Measurements from ENCODE around the gene RNF38.

DNA sequence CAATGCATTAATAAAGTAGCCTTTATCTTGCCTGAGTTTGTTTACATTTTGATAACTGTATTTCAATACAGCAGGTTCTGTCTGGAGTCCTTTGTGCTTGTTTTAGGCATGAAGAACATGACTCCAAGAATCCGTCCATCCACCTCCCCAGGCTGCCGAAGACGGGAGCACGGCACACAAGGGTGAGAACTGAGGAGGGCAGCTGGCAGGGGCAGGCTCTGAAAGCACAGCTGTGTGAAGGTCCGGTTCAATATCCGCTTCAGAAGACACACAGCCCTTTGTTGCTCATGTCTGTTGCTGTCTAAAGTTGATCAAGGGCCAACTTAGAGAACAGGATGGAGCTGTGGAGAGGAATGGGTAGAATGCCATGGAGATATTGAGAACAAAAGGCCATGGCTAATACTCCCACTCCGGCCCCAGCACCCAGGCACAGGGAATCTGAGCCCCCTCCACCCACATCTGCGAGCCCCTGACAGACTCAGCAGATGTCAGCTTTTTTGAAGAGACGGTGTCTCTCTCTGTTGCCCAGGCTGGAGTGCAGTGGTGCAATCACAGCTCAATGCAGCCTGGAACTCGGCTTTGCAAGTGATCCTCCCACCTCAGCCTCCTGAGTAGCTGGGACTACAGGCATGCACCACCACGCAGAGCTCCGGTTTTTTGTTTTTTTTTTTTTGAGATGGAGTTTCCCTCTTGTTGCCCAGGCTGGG, 83.3 kb downstream of the RNF38 start:
- TF ChIP-seq ZNF610 (tag by site-specific recombination; IDR thresholded peaks at IDR 0.05; ENCODE audit: borderline replicate concordance) = no peak
- TF ChIP-seq, protein P1, sequence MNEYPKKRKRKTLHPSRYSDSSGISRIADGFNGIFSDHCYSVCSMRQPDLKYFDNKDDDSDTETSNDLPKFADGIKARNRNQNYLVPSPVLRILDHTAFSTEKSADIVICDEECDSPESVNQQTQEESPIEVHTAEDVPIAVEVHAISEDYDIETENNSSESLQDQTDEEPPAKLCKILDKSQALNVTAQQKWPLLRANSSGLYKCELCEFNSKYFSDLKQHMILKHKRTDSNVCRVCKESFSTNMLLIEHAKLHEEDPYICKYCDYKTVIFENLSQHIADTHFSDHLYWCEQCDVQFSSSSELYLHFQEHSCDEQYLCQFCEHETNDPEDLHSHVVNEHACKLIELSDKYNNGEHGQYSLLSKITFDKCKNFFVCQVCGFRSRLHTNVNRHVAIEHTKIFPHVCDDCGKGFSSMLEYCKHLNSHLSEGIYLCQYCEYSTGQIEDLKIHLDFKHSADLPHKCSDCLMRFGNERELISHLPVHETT (tag by site-specific recombination; IDR thresholded peaks at IDR 0.05) = no peak
- TF ChIP-seq, protein P2, sequence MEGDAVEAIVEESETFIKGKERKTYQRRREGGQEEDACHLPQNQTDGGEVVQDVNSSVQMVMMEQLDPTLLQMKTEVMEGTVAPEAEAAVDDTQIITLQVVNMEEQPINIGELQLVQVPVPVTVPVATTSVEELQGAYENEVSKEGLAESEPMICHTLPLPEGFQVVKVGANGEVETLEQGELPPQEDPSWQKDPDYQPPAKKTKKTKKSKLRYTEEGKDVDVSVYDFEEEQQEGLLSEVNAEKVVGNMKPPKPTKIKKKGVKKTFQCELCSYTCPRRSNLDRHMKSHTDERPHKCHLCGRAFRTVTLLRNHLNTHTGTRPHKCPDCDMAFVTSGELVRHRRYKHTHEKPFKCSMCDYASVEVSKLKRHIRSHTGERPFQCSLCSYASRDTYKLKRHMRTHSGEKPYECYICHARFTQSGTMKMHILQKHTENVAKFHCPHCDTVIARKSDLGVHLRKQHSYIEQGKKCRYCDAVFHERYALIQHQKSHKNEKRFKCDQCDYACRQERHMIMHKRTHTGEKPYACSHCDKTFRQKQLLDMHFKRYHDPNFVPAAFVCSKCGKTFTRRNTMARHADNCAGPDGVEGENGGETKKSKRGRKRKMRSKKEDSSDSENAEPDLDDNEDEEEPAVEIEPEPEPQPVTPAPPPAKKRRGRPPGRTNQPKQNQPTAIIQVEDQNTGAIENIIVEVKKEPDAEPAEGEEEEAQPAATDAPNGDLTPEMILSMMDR (tag by site-specific recombination; IDR thresholded peaks at IDR 0.05) = no peak
- TF ChIP-seq, protein P3, sequence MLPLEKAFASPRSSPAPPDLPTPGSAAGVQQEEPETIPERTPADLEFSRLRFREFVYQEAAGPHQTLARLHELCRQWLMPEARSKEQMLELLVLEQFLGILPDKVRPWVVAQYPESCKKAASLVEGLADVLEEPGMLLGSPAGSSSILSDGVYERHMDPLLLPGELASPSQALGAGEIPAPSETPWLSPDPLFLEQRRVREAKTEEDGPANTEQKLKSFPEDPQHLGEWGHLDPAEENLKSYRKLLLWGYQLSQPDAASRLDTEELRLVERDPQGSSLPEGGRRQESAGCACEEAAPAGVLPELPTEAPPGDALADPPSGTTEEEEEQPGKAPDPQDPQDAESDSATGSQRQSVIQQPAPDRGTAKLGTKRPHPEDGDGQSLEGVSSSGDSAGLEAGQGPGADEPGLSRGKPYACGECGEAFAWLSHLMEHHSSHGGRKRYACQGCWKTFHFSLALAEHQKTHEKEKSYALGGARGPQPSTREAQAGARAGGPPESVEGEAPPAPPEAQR (tag by site-specific recombination; IDR thresholded peaks at IDR 0.05) = no peak
- TF ChIP-seq ZNF510 (tag by site-specific recombination; IDR thresholded peaks at IDR 0.05; ENCODE audit: insufficient replicate concordance) = no peak
- no peak for TF ChIP-seq ZNF776 (tag by site-specific recombination; IDR thresholded peaks at IDR 0.05; ENCODE audit: borderline replicate concordance)
- no peak for TF ChIP-seq ZNF777 (tag by site-specific recombination; IDR thresholded peaks at IDR 0.05; ENCODE audit: borderline replicate concordance)
- TF ChIP-seq MZF1 (tag by site-specific recombination; IDR thresholded peaks at IDR 0.05; ENCODE audit: borderline replicate concordance) = no peak

All from HEK293 (cell line).